ENCODE measurements around the gene CSTF3.
A peak's percentile ranks its signal among the peaks of the same experiment; 100 is the strongest.
"Not testable (repeated sequence)": the region's sequence is repeated elsewhere in the genome, so short reads cannot be mapped to it uniquely, and the experiment has no call there.

The CSTF3 gene

DNA sequence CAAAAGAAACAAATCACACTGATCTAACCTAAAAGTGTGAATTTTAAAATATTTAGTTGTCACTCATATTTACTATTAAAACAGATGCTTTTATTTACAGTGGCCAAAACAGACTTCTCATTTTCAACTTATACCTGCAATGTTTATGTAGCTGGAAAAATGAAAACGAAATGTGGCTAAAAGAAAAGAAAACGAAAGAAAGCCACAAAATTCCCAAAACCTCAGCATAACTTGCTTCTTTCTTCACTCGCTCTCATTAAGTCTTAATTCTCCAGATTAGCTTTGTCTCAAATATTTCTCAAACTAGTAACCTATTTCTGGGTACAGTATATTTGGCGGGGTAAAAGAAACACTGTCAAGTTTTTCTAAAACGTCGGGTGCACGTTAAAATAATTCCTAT is 693 bp downstream of the CSTF3 start:
- DNase-seq (ENCODE audit: insufficient read length, low spot score) (no peak), FAIRE-seq (peak; percentile 16)
- TF ChIP-seq, protein P1, sequence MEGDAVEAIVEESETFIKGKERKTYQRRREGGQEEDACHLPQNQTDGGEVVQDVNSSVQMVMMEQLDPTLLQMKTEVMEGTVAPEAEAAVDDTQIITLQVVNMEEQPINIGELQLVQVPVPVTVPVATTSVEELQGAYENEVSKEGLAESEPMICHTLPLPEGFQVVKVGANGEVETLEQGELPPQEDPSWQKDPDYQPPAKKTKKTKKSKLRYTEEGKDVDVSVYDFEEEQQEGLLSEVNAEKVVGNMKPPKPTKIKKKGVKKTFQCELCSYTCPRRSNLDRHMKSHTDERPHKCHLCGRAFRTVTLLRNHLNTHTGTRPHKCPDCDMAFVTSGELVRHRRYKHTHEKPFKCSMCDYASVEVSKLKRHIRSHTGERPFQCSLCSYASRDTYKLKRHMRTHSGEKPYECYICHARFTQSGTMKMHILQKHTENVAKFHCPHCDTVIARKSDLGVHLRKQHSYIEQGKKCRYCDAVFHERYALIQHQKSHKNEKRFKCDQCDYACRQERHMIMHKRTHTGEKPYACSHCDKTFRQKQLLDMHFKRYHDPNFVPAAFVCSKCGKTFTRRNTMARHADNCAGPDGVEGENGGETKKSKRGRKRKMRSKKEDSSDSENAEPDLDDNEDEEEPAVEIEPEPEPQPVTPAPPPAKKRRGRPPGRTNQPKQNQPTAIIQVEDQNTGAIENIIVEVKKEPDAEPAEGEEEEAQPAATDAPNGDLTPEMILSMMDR (IDR thresholded peaks at IDR 0.05; ENCODE audit: insufficient read depth, missing control alignments), result no peak

DNA sequence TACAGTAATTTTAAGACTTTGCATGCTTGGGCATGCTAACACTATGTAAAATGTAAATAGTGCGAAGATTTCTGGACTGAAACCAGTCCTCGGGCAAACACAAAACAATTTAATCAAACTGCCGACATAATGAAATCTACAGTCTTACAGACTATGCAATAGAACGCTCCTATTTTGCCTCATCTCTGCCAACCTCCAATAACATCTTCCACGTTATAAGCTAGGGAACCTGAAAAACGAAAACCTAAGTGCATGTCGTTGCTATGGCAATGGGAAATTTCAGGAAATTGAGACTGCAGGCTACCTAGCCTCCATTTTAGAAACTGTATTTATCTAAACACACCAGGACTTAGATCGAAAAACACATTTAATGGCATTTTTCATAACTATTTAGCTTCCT is 1.1 kb downstream of the CSTF3 start:
- DNase-seq (ENCODE audit: insufficient read length, low spot score), result no peak
- FAIRE-seq, result no peak
- TF ChIP-seq, protein P1 (IDR thresholded peaks at IDR 0.05; ENCODE audit: insufficient read depth, missing control alignments), result no peak

DNA sequence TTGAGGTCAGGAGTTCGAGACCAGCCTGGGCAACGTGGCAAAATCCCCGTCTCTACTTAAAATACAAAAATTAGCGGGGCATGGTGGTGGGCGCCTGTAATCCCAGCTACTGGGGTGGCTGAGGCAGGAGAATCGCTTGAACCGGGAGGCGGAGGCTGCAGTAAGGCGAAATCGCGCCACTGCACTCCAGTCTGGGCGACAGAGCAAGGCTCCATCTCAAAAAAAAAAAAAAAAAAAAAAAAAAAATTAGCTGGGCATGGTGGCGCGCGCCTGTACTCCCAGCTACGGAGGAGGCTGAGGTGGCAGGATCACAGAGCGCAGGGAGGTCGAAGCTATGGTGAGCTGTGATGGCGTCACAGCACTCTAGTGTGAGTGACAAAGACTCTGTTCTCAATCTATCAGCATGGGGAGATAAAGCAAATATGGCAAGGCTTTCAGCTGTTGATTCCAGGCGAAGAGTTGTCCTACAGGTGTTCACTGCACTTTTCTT is 1.9 kb downstream of the CSTF3 start:
- not testable (repeated sequence) for FAIRE-seq; DNase-seq (ENCODE audit: insufficient read length, low spot score)

DNA sequence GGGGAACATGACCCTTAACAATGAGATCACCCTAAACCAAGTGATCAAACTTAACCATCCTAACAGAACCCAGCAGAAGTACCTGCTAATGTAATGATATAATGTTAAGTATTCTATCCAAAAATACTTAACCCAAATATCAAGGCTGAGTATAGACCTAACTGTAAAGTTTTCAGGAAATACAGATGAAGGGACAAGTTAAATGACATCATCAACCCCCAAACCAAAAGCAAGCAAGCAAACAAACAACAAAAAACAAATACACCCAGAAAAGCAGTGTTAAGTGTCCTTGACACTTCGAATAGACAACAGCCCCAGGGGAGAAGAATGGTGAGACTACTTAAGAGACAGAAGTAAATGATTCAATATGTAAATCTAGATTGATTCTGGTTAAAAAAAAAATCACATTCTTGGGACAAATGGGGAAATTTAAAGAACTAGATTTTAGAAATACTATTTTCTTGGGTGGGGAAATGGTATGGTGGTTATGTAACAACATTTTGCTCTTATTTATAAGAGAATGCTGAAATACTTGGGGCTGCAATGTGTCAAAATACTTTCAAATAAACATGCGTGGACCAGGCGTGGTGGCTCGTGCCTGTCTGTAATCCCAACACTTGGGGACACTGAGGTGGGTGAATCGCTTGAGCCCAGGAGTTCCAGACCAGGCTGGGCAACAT is 2.5 kb downstream of the CSTF3 start:
- FAIRE-seq (no peak), DNase-seq (ENCODE audit: insufficient read length, low spot score) (no peak)
- TF ChIP-seq, protein P1 (IDR thresholded peaks at IDR 0.05; ENCODE audit: insufficient read depth, missing control alignments), result no peak

DNA sequence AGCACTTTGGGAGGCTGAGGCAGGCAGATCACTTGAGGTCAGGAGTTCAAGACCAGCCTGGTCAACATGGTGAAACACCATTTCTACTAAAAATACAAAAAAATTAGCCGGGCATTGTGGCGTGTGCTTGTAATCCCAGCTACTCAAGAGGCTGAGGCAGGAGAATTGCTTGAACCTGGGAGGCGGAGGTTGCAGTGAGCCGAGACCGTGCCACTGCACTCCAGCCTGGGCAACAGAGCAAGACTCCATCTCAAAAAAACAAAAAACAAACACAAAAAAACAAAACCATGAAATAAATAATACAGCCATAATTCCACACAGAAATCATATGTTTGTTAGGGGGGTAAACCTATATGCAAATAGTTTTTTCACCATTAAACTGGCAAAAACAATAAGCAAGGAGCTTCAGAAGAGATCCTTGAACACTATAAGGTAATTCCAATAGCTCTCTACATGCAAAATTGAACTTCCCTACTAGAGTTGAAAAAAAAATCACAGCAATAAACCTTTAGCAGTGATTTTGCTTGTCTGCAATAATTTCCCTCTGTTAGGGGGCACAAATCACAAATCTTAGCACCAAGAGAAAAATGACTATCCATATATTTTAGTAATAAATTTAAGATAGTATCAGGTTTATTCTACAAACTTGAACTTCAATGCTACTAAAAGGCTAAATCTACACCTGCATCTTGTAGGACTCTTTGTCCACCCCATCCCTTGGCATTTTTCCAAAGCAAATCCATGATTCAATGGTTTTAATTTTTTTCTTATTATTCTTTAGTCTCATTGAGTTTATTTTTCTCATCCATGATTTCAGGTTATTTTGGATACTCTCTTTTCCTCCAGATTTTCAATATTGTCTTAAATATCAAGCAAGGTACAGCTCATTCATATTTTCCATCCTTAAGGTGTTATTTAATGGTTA is 3.9 kb downstream of the CSTF3 start:
- DNase-seq (ENCODE audit: insufficient read length, low spot score) (no peak), FAIRE-seq (no peak)
- TF ChIP-seq, protein P1 (IDR thresholded peaks at IDR 0.05; ENCODE audit: insufficient read depth, missing control alignments), result no peak

DNA sequence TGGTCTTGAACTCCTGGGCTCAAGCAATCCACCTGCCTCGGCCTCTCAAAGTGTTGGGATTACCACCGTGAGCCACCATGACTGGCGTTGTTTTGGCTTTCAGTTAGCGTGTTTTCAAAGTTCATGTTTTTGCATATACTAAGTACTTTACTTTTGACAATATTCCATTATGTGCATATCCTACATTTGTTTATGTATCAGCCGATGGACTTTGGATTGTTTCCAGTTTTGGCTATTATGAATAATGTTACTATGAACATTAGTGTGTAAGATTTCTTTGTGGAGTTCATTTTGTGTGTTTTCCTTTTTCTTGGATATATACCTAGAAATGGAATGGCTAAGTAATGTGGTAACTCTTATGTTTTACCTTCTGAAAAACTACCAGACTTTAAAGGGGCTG is 9.9 kb downstream of the CSTF3 start:
- DNase-seq (ENCODE audit: insufficient read length, low spot score) (no peak), FAIRE-seq (no peak)
- TF ChIP-seq, protein P1 (IDR thresholded peaks at IDR 0.05; ENCODE audit: insufficient read depth, missing control alignments), result no peak

DNA sequence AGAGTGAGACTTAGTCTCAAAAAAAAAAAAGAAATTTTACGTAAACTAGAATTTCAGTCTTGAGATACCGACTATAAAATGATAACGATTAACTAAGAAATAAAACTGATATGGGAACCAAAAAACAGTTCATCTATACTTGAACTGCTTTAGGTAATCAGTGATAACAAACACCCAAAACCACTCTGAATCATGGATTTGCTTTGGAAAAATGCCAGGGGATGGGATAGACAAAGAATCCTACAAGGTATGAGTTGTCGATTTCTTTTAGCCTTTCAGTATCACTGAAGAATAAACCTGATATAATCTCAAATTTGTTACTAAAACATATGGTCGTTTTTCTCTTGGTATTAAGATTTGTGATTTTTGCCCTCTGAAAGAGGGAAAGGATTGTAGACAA is 13.7 kb downstream of the CSTF3 start:
- DNase-seq (ENCODE audit: insufficient read length, low spot score), result no peak
- no peak for FAIRE-seq

More for the DNA sequence above, 13.7 kb downstream of the CSTF3 start:
- TF ChIP-seq, protein P1 (IDR thresholded peaks at IDR 0.05; ENCODE audit: insufficient read depth, missing control alignments), result no peak

Measured in D721Med (cell line).